ENCODE results near the gene RIN3. TPM values are rescaled to one million over a fixed set of nuclear protein-coding genes. Genes with fewer than 3 reads are reported as not detected.

RIN3 gene
- total RNA-seq, 1 experiment from 2014 or later: 1.5 TPM

GRCh38 chr14:92734618-92735017 lies 221.0 kb downstream of the RIN3 start:
- Histone ChIP-seq H3K4me2 (ENCODE audit: insufficient read depth, insufficient read length, low read length) (no peak overlapping the region), H3K18ac (ENCODE audit: insufficient read length, low read depth, low read length) (no peak overlapping the region), H4K5ac (ENCODE audit: insufficient read length, low read depth, low read length) (no peak overlapping the region), H2AFZ (ENCODE audit: low read length) (no peak overlapping the region), H3K27ac (ENCODE audit: insufficient read length, low read depth, low read length) (no peak overlapping the region), H2AK5ac (ENCODE audit: insufficient read length, low read length) (no peak overlapping the region), H3K9me3 (ENCODE audit: control insufficient read depth, low read depth, low read length) (no peaks in the 10 kb centered on the region), H3K4me1 (ENCODE audit: insufficient read depth, low read length) (peaks cover 7% of the 10 kb centered on the region; the same call in 1 of the 2 replicates), H3K79me2 (ENCODE audit: insufficient read depth, low read length) (no peaks in the 10 kb centered on the region; the same call in 1 of the 2 replicates), H4K8ac (replicated peaks; ENCODE audit: insufficient read length, low read depth, low read length) (no peak overlapping the region), H3K14ac (ENCODE audit: insufficient read depth, low read length) (peak overlapping the region; percentile 75), H3K79me1 (ENCODE audit: insufficient read depth, low read depth, low read length, poor library complexity, severe bottlenecking) (peaks cover 9% of the 10 kb centered on the region), H3K23ac (ENCODE audit: insufficient read length, low read depth, low read length) (no peak overlapping the region), H2BK12ac (ENCODE audit: insufficient read length, low read depth, low read length) (no peak overlapping the region), H2BK20ac (ENCODE audit: low read depth, low read length, poor library complexity, severe bottlenecking) (no peak overlapping the region), H3T11ph (ENCODE audit: low read length) (no peak overlapping the region), H4K20me1 (ENCODE audit: control insufficient read depth, insufficient read depth, insufficient read length) (no peaks in the 10 kb centered on the region), H3K9ac (ENCODE audit: extremely low read depth, insufficient read length, low read length) (no peak overlapping the region), H3K4ac (ENCODE audit: low read depth, low read length) (no peak overlapping the region), H2BK15ac (ENCODE audit: low read depth, low read length) (no peak overlapping the region), H4K91ac (ENCODE audit: insufficient read length, low read depth, low read length) (peak overlapping the region; percentile 75), H3K56ac (ENCODE audit: insufficient read length, low read depth, low read length) (no peak overlapping the region), H2BK120ac (ENCODE audit: low read depth, low read length, poor library complexity, severe bottlenecking) (no peak overlapping the region), H3K27me3 (ENCODE audit: insufficient read depth, low read length) (no peaks in the 10 kb centered on the region), H3K23me2 (ENCODE audit: insufficient read length, low read depth, low read length, poor library complexity, severe bottlenecking) (no peaks in the 10 kb centered on the region), H2BK5ac (ENCODE audit: insufficient read length, low read length) (no peak overlapping the region)
- Mint-ChIP-seq H3K4me3 (no peak overlapping the region), H3K9me3 (no peaks in the 10 kb centered on the region), H3K27me3 (ENCODE audit: low read depth) (no peaks in the 10 kb centered on the region; the same call in 1 of the 2 replicates), H3K4me1 (peaks cover 8 to 15% of the 10 kb centered on the region in 2 experiments; a peak in 3 of 4 replicates), H3K27ac (peak overlapping the region in 1 of 3 experiments; percentile 39; a peak in 1 of 7 replicates), H3K36me3 (ENCODE audit: insufficient read depth in 1 of 3, low read depth in 3 of 3) (peaks cover 21 to 23% (median 21%) of the 10 kb centered on the region in 3 experiments; a peak in 6 of 7 replicates)
- WGBS (ENCODE audit: extremely low coverage, insufficient read length, low lambda C conversion rate): no CpG with 5 or more reads among the region's 7 CpGs
- no peak for TF ChIP-seq CTCF (conservative IDR thresholded peaks at IDR 0.05)
- no peak for DNase-seq
